Activated T-cell treated with anti-CD3 and anti-CD28 coated beads, Interleukin-2, amount 50 U/mL, for 72 hours (primary cell): ENCODE results near the gene PGAP6. TPM values are rescaled to one million over a fixed set of nuclear protein-coding genes. Genes with fewer than 3 reads are reported as not detected.

Source experiments
- ATAC-seq, 2 donors: fragments of 150-1000 bp; cut with Tn5 transposase; replicated peaks in 1 of 2; 2 replicates each; pipeline ENCODE4 v1.10.0; 2021; ENCODE audit warnings: moderate library complexity in 2 of 2, mild to moderate bottlenecking in 1 of 2
- DNase-seq, 2 donors: peaks; one replicate each; pipeline ENCODE4 v3.0.0; 2021 to 2022; ENCODE audit warnings: mixed read lengths in 1 of 2
- H3K27ac Mint-ChIP-seq: one replicate; pipeline ENCODE4 v1.8.0; 2022; ENCODE audit warnings: mild to moderate bottlenecking, moderate library complexity, mixed read lengths
- H3K27me3 Mint-ChIP-seq: one replicate; pipeline ENCODE4 v1.8.0; 2022; ENCODE audit warnings: low read depth, mixed read lengths
- H3K36me3 Mint-ChIP-seq, 2 donors: one replicate each; pipeline ENCODE4 v1.8.0; 2022; ENCODE audit warnings: mixed read lengths in 2 of 2, mild to moderate bottlenecking in 1 of 2; ENCODE audit not compliant: insufficient read depth in 2 of 2
- H3K4me1 Mint-ChIP-seq: one replicate; pipeline ENCODE4 v1.8.0; 2022; ENCODE audit warnings: low read depth, mixed read lengths
- H3K4me3 Mint-ChIP-seq, 2 donors: one replicate each; pipeline ENCODE4 v1.8.0; 2022; ENCODE audit warnings: mild to moderate bottlenecking in 2 of 2, mixed read lengths in 2 of 2, moderate library complexity in 2 of 2
- H3K9me3 Mint-ChIP-seq, 2 donors: one replicate each; pipeline ENCODE4 v1.8.0; 2022; ENCODE audit warnings: mixed read lengths in 2 of 2
- total RNA-seq, 2 donors: library from RNA; stranded (reverse); gene quantifications; one replicate each; pipeline ENCODE4 v1.2.3, GENCODE V29; 2022

The PGAP6 gene
- total RNA-seq, 2 donors from 2014 or later = 29.7 to 39.7 TPM

- Mint-ChIP-seq H3K4me3 (peak overlapping the region; percentile 71 to 86), H3K36me3 (no peaks in the 10 kb centered on the region), H3K27ac (peak overlapping the region; percentile 50), H3K4me1 (peaks cover 66% of the 10 kb centered on the region), H3K27me3 (no peaks in the 10 kb centered on the region), H3K9me3 (no peaks in the 10 kb centered on the region)
- peak; percentile 53 to 65 for ATAC-seq
- peak; percentile 65 to 66 for DNase-seq
Measured at GRCh38 chr16:324451-325334, 57.1 kb downstream of the PGAP6 start.

GRCh38 chr16:324201-324450 lies 57.7 kb downstream of the PGAP6 start:
- Mint-ChIP-seq H3K27me3 (no peaks in the 10 kb centered on the region), H3K9me3 (no peaks in the 10 kb centered on the region), H3K27ac (no peak overlapping the region), H3K4me1 (peaks cover 70% of the 10 kb centered on the region), H3K4me3 (peak overlapping the region; percentile 71 to 86), H3K36me3 (peaks cover 0 to under 1% of the 10 kb centered on the region in 2 donors)
- ATAC-seq (no peak), DNase-seq (no peak)

GRCh38 chr16:322476-323143 lies 59.2 kb downstream of the PGAP6 start:
- H3K4me3 Mint-ChIP-seq = no peak overlapping the region
- peaks cover 0 to 2% of the 10 kb centered on the region in 2 donors for H3K36me3 Mint-ChIP-seq
- peaks cover 81% of the 10 kb centered on the region for H3K4me1 Mint-ChIP-seq
- no peak for DNase-seq
- no peaks in the 10 kb centered on the region for H3K27me3 Mint-ChIP-seq
- no peaks in the 10 kb centered on the region for H3K9me3 Mint-ChIP-seq
- H3K27ac Mint-ChIP-seq = no peak overlapping the region
- ATAC-seq = no peak

GRCh38 chr16:321532-321931 lies 60.2 kb downstream of the PGAP6 start:
- ATAC-seq (no peak), DNase-seq (no peak)
- Mint-ChIP-seq H3K4me1 (peaks cover 73% of the 10 kb centered on the region), H3K9me3 (no peaks in the 10 kb centered on the region), H3K27me3 (no peaks in the 10 kb centered on the region), H3K27ac (no peak overlapping the region), H3K4me3 (no peak overlapping the region), H3K36me3 (peaks cover 0 to 2% of the 10 kb centered on the region in 2 donors)

Other genes starting within 250 kb of the PGAP6 start
- 10 to 100 TPM; 34.2 to 44.7 TPM for gene NPRL3, start 243.3 kb downstream of the PGAP6 start, total RNA-seq
- gene HBZ, start 229.3 kb downstream of the PGAP6 start, total RNA-seq = not detected
- not detected for gene HBM, start 216.0 kb downstream of the PGAP6 start, total RNA-seq
- gene HBA2, start 209.1 kb downstream of the PGAP6 start, total RNA-seq = not detected
- gene HBA1, start 205.3 kb downstream of the PGAP6 start, total RNA-seq = 1 to 10 TPM in 1 of 2 donors, not detected in 1; 1.1 TPM
- gene HBQ1, start 201.5 kb downstream of the PGAP6 start, total RNA-seq = not detected
- gene LUC7L, start 152.5 kb downstream of the PGAP6 start, total RNA-seq = 10 to 100 TPM; 56.4 to 69.7 TPM
- gene FAM234A, start 147.2 kb downstream of the PGAP6 start, total RNA-seq = 10 to 100 TPM; 20.9 to 26.6 TPM
- under 1 TPM; 0.19 to 0.67 TPM for gene RGS11, start 106.0 kb downstream of the PGAP6 start, total RNA-seq
- gene ARHGDIG, start 101.4 kb downstream of the PGAP6 start, total RNA-seq = under 1 TPM; 0.48 to 0.97 TPM
- gene PDIA2, start 98.8 kb downstream of the PGAP6 start, total RNA-seq = under 1 TPM in 1 of 2 donors, not detected in 1; 0.42 TPM
- 10 to 100 TPM; 28.8 to 29.4 TPM for gene AXIN1, start 29.3 kb downstream of the PGAP6 start, total RNA-seq
- 10 to 100 TPM; 54.5 to 73.2 TPM for gene MRPL28, start 11.4 kb downstream of the PGAP6 start, total RNA-seq
- gene NME4, start 15.2 kb upstream of the PGAP6 start, total RNA-seq = 10 to 100 TPM; 24.6 to 27.6 TPM
- 10 to 100 TPM in 1 of 2 donors, 1 to 10 TPM in 1; 7.5 to 10.6 TPM for gene DECR2, start 19.9 kb upstream of the PGAP6 start, total RNA-seq
- 10 to 100 TPM; 39.7 to 40.5 TPM for gene RAB11FIP3, start 43.7 kb upstream of the PGAP6 start, total RNA-seq
- 10 to 100 TPM; 46.6 to 58.5 TPM for gene CAPN15, start 145.7 kb upstream of the PGAP6 start, total RNA-seq
- gene PRR35, start 178.4 kb upstream of the PGAP6 start, total RNA-seq = under 1 TPM in 1 of 2 donors, not detected in 1; 0.10 TPM
- 1 to 10 TPM; 1.4 TPM for gene NHLRC4, start 185.0 kb upstream of the PGAP6 start, total RNA-seq
- 10 to 100 TPM; 18.2 to 22.4 TPM for gene PIGQ, start 188.0 kb upstream of the PGAP6 start, total RNA-seq
- 10 to 100 TPM; 15.0 to 15.3 TPM for gene RAB40C, start 208.1 kb upstream of the PGAP6 start, total RNA-seq
- under 1 TPM; 0.49 to 0.72 TPM for gene WFIKKN1, start 249.0 kb upstream of the PGAP6 start, total RNA-seq